Stimulated activated CD8-positive, alpha-beta memory T cell treated with anti-CD3 and anti-CD28 coated beads, Interleukin-7, amount 100 ng/mL, for 24 hours (primary cell): ENCODE data around the gene MBOAT7.
A peak's percentile ranks its signal among the peaks of the same experiment; 100 is the strongest.
"Not testable (repeated sequence)": the region's sequence is repeated elsewhere in the genome, so short reads cannot be mapped to it uniquely, and the experiment has no call there.

Source experiments
- DNase-seq: peaks from one replicate; pipeline ENCODE4 v3.0.0-alpha.2; 2020; ENCODE audit warnings: low read depth

MBOAT7 gene

GRCh38 chr19:54188215-54188871, 1.0 kb downstream of the MBOAT7 start:
- no peak for DNase-seq

DNA sequence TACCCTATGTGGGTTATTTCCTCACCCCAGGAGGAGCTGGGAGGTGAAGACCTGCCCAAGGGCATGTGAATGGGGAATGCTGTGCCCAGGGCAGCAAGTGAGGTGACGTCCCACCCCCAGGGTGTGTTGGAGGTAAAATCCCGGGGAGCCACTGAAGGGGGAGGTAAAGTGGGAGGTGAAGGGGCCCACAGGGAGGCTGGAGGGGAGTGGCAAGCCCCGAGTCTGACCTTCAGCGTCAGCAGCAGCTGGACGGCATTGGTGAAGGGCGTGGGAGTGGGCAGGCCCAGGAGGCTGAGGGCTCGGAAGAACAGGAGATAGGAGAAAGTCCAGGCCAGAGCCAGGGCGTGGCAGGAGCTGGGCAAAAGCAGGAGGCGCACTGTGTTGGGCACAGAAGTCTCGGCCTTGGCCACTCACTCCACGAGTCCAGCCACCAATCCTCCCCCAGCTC, 2.4 kb downstream of the MBOAT7 start:
- DNase-seq, result no peak

DNA sequence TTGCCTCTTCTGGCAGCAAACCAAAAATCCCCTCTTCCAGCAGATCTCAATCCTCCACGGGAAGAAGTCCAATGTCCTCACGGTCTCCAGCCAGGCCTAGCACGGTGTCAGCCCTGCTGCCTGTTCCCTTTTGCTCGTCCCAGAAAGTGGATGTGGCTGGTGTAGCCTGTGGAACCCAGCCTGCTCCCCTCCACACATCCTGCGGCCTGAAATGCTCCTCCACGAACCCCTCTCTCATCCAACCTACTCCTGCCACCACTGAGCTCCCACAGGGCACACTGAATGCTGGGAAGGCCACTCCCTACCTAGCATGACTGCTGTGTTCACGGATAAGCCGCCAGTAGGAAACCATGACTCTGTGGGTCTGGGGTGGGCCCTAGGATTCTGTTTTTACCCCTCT, 3.0 kb downstream of the MBOAT7 start:
- no peak for DNase-seq

- no peak for DNase-seq
Observed at GRCh38 chr19:54183431-54183830, 5.9 kb downstream of the MBOAT7 start.

GRCh38 chr19:54181894-54182293, 7.5 kb downstream of the MBOAT7 start:
- DNase-seq, result not testable (repeated sequence)

DNA sequence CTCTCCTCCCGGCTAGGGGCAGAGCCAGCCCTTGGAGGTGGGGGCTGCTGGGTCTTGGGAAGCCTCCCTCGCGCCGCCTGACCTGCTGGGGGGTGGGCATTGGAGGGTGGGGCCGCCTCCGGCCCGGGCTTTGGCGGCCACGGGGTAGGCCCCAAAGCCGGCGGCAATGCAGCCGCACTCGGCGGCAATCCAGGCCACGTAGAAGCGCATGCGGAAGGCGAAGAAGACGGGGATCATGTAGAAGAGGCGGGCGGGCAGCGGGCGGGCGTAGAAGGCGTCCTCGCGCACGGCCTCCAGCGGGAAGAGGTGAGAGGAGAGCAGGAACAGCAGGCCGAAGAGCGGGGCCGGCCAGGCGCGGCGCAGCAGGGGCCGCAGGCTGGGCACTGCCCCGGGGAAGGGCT, 8.7 kb downstream of the MBOAT7 start:
- no peak for DNase-seq

DNA sequence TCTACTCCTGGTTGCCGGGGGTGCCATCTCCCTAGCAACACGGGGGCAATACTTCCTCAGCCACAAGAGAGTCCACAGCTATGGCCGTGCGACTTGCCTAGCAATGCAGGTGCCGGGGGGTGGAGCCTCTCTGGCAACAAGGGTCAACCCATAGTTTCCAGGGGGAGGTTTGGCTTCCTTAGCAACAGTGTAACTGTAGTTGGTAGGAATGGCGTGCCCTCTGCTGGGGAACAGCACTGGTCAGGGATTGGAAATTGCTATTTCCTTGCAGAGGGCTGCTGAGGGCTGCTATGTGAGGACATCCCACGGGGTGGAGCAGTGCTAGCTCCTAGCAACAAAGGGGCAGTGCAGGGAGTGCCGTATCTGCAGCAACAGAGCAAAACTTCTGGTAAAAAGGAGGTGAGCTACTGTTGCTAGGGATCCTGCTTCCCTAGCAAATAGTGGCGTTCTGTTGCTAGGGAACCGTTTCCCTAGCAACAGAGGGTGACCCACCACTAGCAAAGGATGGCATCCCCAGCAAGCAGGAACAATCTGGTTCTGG, 9.4 kb downstream of the MBOAT7 start:
- no peak for DNase-seq

DNA sequence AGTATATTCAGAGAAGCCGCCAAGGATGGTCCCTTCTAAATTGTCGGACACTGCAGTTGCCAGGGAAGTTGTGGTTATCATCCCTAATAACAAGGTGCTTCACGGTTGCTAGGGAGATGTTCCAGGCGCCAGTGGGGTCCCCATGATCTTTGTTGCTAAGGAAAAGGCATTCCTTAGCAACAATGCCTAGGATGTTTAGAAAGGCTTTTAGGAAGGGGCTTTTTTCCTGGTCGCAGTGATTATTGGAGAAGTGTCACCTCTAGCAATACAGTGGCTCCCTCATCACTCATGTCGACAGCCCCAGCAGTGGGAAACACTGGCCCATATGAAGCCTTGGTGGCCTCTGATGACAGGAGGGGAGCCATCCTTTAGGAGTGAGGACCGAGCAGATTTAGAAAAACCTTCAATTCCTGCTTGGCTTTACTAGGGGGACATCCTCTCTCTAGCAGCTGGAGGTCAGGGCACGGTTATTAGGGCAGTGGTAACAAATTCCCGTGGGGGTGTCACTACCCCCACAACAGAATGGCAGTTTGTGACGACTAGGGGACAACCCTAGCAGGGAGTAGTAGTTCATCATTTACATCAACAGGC, 10.0 kb downstream of the MBOAT7 start:
- DNase-seq, result no peak

- DNase-seq, result no peak
Observed at GRCh38 chr19:54178581-54179261, 10.7 kb downstream of the MBOAT7 start.

DNA sequence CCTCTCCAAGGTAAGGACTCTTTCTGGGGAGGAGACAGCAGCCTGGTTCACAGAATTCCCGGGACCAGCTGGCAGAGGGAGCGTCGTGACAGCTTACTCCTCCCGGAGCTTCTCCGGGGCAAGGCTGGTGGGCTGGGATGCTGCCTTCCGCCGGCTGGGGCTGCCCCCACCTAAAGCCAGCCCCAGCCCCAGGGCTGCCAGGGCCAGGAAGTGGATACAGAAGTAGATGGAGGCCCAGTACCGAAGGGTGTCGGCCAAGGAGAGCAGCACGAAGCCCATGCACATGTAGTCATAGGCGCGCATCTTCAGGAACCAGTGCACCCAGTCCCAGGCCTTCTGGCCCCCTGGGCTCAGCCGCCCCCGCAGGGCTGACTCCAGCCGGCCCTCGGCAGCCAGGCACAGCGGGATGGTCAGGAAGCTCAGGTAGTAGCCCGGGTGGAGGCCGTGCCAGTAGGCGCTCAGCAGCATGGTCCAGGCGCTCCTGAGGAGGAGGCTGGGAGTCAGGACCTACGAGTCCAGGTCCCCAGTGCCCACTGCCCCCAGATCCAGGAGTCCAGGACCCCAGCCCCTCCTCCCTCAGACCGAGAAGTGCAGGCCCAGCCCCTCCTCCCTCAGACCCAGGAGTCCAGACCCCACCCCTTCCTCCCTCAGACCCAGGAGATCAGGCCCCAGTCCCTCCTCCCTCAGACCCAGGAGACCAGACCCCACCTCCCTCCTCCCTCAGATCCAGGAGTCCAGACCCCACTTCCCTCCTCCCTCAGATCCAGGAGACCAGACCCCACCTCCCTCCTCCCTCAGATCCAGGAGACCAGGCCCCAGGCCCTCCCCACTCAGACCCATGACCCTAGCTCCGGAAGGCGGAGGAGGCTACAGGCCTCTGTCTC, 15.2 kb downstream of the MBOAT7 start:
- no peak for DNase-seq

DNA sequence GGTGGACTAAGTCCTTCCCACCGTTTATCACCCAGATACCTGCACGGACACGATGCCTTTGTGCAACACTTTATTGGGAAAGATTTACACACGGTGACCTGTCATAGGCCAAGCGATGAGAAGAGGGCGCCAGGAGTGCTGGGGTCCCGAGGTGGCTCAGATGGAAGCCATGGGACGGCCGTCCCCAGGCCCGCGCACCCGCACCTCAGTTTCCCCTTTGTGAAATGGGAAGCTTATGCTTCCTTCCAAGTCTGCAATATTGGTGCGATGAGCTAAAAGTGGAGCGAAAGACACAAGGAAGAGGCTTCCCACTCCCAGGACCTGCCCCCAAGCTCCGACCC, 16.1 kb downstream of the MBOAT7 start:
- no peak for DNase-seq

DNA sequence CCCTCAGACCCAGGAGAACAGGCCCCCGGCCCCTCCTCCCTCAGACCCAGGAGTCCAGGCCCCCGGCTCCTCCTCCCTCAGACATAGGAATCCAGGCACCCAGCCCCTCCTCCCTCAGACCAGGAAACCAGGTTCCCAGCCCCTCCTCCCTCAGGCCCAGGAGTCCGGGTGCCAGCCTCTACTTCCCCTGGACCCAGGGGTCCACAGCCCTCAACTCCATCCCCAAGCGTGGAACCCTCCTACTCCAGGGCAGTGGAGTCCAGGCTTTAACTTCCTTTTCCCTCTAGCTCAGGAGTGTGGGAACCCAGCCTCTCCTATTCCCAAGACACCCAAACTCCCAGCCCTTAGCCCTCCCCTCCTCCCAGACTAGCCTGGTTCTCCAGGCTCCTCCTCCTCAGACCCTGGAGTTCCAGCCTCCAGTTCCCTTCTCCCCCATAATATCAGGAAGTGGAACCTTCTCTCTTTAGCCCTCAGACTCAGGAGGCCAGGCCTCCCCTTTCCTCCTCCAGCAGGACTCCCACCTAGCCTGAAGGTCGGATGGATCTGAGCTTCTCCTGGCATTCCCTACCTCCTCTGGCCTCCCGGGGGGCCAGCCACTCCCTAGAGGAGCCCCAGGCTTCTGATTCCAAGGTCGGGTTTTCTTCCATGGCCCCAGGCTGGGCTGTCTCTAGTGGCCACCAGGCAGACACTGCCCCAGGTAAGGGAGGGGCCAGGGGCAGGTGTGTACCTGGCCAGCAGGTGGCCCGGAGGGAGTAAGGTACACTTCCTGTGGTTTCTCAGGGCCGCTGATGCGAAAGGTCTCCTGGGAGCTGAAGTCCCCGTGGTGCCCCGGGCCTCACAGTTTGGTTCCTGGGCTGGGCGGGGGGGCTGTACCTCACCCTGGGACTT, 16.7 kb downstream of the MBOAT7 start, which contains the start of gene TMC4:
Gene TMC4 (minus strand): TSS at position 690 of the 888 bp plus-strand sequence. CDS start 43 bp downstream, at position 647.
- no peak for DNase-seq

GRCh38 chr19:54171736-54172431, 17.5 kb downstream of the MBOAT7 start:
- DNase-seq, result not testable (repeated sequence)

GRCh38 chr19:54169149-54169740, 20.1 kb downstream of the MBOAT7 start:
- DNase-seq, result no peak

- DNase-seq, result peak; percentile 95
Observed at GRCh38 chr19:54168174-54168917, 21.0 kb downstream of the MBOAT7 start.

- DNase-seq, result no peak
Observed at GRCh38 chr19:54165222-54165621, 24.2 kb downstream of the MBOAT7 start.

GRCh38 chr19:54164369-54165068, 24.9 kb downstream of the MBOAT7 start:
- peak; percentile 44 for DNase-seq

DNA sequence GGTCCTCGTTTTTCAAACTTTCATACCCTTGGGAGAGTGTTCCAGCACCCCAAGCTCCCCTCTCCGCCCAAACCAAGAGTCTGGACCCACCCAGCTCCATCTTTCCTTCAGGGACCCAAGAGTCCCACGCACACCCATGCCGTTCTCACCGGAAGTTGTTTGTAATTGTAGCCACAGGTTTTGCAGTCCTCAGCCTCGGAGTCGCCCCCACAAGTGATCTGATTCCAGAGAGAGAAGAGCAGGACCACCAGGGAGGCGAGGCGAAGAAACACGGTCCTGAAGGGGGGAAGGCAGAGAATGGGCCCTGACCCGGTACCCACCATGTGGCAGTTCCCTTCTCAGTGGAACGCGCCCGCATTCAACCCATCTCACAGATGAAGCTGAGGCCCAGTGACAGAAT, 26.5 kb downstream of the MBOAT7 start:
- no peak for DNase-seq
